ENCODE data around the gene C20orf144.

- no peak for TF ChIP-seq CTCF (IDR thresholded peaks at IDR 0.05)
- no peak for TF ChIP-seq EP300 (IDR thresholded peaks at IDR 0.05; ENCODE audit: low read depth)
Measured at GRCh38 chr20:33684533-33685327, 22.6 kb downstream of the C20orf144 start.

All from transverse colon (tissue), 3 donors.